NK-92 (cell line): ENCODE measurements around the gene ESRP2.

ENCODE experiments used
- DNase-seq: peaks from one replicate; lab custom pipeline; 2025; ENCODE audit not compliant: unreplicated experiment; lab: John Stamatoyannopoulos, UW

Gene ESRP2

DNA sequence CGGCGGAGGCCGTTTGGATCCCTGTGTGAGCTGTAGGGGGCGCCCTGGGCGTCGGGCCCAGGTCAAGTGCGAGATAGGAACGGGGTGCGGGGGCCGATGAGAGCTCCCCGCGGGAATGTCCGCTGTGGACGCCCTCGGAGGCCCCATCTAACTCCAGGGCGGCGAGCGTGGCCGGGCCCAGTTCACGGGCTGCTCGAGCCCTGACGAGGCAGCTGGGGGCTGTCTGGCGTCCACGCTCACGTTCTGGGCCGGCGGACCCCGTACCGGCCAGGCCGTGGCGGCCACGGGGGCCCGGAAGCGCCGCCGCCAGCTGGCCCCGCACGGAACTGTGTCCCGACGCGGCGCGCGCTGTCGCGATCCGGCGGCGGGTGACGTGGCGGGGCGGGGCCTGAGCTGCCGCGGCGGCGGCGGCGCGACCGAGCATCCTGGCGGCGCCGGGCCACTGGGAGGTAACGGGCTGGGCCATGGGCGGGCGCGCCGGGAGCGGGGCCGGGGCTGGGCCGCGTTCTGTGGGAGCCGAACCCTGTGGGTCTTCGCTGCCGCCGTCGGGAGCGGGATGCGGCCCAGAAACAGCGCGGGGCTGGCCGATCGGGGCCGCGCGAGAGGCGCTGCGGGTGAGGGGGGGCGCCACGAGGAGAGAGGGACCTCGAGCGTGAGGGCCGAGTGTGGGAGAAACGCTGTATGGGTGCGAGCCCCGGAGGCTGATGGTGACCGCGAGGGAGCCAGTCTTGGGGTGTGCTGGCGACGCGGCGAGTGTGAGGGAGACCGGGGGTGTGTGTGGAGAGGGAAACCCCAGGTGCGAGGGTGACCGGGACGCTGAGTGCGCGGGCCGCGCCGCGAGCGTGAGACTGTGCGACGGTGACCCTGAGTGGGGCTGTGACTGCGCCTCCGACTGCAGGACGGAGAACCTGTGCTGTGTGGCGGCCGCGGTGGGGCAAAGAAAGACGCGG, 28.5 kb upstream of the ESRP2 start, which contains the start of gene SLC7A6:
Gene SLC7A6 (plus strand): TSS at position 399 of the 950 bp plus-strand sequence. CDS start 10,201 bp downstream, outside the sequence.
- no peak for DNase-seq

DNA sequence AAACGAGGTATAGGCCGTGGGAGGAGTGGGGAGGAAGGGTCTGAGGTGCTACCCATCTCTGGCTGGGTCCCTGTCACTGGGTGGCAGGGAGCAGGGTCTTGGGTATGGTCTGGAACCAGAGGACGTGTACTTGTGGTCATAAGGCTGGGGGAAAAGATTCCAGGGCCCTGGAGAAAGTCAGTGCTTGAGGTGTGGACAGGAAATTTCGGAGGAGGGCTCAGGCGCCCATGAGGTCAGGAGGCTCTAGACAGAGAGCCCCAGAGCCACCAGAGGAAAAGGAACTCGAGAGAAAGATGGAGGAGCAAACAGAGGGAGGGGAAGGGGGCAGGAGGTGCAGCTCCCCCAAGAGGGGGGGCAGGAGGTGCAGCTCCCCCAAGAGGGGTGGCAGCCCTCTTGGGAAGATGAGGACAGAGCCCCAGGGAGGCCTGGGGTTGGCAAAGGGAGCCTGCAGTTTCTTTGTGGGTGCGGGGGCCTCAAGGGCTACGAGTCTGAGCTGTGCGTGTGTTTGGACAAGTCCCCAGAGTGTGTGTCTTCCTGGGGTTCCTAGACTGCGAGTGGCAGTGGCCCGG, 27.7 kb upstream of the ESRP2 start:
- DNase-seq: no peak

DNA sequence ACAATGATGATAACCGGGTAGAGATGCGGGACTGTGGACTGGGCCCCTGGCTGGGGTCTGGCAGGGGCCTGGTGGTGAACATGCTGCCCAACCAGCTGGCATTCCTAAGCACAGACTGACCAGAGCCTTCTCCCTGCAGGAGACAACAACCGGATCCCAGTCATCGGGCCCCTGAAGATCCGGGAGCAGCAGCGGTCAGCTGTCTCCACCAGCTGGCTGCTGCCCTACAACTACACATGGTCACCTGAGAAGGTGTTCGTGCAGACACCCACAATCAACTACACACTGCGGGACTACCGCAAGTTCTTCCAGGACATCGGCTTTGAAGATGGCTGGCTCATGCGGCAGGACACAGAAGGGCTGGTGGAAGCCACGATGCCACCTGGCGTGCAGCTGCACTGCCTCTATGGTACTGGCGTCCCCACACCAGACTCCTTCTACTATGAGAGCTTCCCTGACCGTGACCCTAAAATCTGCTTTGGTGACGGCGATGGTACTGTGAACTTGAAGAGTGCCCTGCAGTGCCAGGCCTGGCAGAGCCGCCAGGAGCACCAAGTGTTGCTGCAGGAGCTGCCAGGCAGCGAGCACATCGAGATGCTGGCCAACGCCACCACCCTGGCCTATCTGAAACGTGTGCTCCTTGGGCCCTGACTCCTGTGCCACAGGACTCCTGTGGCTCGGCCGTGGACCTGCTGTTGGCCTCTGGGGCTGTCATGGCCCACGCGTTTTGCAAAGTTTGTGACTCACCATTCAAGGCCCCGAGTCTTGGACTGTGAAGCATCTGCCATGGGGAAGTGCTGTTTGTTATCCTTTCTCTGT, 23.3 kb upstream of the ESRP2 start:
- no peak for DNase-seq

DNA sequence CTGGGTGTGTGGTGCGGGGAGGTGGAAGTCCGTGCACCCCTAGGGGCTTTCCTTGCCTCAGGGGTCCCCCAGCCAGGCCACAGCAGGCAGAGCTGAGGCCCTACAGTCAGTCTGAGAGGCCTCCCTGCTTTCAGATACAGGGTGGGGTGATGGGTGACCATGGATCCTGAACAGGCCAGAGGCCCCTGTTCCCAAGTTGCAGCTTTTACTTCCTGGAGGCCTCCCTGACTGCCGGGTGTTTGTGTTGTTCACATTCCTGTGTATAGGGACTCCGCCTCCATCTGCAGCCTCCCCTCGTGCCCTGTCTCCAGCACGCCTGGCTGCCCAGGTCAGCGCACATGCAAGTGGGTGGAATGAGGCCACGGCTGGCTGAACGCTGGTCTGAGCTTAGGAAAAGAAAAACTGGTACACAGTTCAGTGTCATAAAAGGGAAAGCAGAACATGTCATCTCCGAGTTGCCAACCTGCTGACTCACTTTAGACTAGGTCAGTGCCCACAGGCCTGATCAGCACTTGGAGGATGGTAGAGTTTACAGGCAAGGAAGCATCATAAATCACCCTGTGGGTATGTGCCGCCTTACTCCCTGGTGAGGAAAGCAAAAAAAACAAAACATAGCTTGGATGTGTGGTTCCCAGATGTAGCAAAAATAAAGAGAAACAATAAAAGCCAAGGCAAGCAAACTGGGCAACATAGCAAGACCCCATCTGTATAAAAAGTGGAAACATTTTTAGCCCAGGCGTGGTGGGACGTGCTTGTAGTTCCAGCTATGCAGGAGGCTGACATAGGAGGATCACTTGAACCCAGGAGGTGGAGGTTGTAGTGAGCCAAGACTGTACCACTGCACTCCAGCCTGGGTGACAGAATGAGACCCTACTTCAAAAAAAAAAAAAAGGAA, 22.2 kb upstream of the ESRP2 start:
- no peak for DNase-seq

DNA sequence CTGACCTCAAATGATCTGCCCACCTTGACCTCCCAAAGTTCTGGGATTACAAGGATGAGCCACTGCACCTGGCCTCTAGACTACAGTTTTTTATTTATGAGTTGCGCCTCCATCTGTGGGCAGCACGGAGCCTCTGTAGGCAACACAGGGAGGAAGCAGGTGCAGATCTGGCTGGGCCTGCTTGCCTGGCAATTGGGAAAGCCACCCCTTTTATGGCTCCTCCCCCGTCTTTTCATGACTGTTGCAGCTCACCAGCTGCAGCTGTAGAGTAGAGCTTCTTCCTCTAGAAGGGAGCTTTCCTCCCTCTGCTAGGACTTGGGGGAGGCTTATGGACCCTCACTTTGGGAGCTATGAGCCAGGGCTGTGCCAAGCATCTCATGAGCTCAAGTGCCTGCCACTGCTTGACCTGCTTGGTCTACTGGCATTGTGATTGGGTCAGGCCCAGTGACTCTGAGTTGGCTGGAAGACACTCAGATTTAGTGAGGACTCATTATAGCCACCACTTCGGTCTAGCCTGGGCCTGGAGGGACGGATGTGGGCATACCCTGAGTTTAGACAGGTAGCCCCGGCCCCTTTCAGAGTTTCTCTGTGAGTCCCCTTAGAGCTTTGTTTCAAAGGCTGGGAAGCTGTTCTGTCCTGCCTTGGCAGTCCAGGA, 21.5 kb upstream of the ESRP2 start:
- no peak for DNase-seq

DNA sequence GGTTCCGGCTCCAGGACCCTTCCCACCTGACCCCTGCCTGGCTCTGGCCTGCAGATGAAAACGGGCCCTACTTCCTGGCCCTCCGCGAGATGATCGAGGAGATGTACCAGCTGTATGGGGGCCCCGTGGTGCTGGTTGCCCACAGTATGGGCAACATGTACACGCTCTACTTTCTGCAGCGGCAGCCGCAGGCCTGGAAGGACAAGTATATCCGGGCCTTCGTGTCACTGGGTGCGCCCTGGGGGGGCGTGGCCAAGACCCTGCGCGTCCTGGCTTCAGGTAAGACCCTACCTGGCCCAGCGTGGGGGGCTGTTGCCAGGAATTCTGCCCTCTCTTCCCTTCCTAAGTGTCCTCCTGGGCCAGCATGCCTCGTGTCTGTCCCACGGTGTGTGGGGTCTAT, 19.8 kb upstream of the ESRP2 start:
- DNase-seq: no peak

DNA sequence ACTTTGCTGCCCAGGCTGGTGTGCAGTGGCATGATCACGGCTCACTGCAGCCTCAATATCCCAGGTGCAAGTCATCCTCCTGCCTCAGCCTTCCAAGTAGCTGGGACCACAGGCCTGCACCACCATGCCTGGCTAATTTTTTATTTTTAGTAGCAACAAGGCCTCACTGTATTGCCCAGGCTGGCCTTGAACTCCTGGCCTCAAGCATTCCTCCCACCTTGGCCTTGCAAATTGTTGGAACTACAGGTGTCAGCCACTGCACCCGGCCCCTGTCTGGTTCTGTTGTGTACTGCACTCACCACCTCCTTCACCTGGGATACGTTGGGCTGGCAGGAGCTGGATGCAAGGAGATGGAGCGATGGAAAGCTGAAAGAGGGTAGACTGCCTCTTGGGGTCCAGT, 17.8 kb upstream of the ESRP2 start:
- no peak for DNase-seq

DNA sequence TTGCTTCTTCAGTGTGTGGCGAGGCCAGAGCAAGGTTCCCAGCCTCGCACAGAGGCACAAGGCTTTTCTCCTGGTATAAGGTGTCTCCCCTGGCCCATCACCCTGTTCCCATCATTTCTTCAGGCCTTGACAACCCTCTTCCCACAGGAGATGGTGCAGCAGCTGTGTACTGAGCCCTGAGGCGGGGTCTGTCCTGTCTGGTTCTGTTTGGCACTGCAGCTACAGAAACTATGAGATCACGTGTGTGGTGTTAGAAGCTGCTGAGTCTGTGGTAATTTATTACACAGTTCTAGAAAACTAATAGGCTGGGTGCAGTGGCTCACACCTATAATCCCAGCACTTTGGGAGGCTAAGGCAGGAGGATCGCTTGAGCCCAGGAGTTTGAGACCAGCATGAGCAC, 16.5 kb upstream of the ESRP2 start:
- DNase-seq: no peak

DNA sequence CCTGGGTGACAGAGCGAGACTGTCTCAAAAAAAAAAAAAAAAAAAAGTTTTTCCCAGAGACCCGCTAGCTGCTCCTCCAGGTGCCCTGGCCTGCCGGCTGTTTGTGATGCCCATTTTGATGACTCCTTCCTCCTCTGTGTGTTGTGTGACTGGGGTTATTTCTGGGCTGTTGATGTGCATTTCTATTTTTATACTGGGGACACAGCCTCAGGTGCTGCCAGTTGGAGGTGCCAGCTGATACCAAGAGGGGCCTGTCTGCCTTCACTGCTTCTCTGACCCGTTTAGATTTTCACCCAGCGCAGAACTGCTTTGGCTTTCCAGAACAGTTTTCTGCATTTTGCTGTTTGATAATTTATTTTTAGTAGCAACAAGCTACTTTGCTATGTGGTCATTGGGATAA, 15.9 kb upstream of the ESRP2 start:
- no peak for DNase-seq

DNA sequence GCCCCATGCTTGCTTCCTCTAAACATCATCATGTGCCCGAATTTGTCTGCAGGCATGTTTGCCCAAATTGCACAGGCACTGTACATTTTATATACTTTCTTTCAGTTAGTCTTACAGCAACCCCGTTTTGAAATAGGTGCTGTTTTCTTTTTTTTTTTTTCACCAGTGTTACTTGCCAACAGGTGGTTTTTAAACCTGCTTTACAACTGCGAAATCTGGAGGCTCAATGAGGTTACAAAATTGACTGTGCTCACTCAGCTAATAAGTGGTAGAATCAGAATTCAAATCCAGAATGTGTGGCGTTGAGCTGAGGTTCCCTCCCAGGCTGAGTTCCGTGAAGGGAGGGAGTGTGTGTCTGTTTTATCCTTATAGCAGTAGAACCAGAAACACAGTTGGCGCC, 15.0 kb upstream of the ESRP2 start:
- no peak for DNase-seq

DNA sequence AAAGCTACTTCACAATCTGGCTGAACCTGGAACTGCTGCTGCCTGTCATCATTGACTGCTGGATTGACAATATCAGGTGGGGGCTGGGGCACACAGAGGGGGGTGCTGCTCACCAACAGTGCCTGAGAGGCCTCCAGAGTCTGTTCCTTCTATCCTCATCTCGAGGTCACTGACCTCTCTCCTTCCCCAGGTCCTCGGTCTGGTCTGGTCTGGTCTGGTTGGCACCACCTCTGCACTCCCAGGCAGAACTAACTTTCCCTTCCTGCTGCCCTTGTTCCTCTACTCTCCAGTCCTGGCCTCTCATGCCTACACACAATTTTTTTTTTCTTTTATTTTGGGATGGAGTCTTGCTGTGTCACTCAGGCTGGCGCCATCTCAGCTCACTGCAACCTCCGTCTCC, 13.4 kb upstream of the ESRP2 start:
- DNase-seq: no peak

DNA sequence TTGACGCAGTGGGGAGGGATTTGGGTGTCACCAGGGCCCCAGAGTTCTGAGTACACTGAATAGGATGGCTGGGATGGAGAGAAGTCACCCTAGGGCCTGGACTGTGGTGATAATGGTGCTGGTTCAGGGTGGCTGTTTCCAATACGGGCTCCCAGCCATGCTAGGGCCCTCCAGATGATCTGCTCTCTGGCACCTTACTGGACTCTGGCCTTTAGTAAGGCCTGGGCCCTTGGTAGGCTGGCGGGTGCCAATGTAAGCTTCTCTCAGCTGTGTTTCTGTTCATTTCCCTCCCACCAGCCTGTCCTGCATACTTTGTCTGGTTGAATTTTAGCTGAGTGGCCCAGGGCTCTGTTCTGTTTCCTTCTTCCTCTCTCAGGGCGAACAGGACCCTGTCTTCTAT, 12.0 kb upstream of the ESRP2 start:
- no peak for DNase-seq

DNA sequence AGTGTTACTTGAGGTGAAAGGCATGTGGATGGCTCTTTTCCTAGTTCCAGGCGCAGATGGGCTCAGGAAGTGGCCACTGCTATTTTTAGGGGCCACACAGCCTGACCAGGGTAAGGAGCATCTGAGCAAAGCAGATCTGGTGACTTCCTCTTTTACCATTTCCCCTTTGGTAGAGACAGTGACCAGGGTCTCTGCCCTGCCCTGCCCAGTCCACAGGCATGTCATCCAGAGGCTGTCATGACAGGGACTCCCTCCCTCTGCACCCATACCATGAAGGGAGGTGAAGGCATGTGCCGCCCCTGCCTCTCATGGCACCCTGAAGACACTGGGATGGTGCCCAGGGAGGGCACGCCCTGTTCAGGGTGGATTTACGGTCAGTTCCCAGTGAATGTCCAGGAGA, 11.5 kb upstream of the ESRP2 start:
- DNase-seq: no peak

DNA sequence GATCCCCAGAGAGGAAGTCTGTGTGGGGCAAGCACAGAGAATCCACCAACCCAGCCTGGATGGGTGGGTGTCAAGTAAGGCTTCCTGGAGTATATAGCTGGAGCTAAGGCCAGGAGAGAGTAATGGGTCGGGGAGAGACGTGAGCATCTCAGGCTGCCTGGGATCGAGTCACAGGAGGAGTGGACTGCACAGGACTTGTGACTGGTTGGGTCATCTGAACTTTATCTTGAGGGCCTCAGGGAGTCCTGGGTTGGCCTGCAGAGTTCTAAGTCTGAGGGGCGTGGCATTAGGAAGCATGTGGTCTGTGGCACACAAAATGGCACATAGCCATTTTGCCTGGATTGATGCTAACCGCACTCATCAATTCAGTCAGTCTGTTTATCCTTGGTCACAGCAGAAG, 10.7 kb upstream of the ESRP2 start:
- DNase-seq: no peak

DNA sequence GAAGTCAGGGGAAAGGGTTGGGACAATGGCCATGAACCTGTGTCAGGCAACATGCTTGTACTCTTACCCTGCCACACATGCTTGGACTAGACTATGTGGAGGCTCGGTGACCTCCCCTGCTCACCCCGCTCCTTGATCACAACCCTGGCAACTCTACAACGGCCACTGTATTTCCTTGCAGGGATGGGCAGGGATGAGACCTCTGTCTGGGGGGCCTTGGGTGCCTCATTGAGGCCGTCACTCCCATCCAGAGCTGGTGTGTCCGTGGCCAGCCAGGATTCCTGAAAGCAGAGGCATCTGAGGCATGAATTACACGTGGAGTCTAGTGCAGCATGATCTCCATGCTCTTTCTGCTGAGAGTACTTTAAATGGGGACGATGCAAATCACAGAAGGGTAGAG, 10.2 kb upstream of the ESRP2 start:
- no peak for DNase-seq

DNA sequence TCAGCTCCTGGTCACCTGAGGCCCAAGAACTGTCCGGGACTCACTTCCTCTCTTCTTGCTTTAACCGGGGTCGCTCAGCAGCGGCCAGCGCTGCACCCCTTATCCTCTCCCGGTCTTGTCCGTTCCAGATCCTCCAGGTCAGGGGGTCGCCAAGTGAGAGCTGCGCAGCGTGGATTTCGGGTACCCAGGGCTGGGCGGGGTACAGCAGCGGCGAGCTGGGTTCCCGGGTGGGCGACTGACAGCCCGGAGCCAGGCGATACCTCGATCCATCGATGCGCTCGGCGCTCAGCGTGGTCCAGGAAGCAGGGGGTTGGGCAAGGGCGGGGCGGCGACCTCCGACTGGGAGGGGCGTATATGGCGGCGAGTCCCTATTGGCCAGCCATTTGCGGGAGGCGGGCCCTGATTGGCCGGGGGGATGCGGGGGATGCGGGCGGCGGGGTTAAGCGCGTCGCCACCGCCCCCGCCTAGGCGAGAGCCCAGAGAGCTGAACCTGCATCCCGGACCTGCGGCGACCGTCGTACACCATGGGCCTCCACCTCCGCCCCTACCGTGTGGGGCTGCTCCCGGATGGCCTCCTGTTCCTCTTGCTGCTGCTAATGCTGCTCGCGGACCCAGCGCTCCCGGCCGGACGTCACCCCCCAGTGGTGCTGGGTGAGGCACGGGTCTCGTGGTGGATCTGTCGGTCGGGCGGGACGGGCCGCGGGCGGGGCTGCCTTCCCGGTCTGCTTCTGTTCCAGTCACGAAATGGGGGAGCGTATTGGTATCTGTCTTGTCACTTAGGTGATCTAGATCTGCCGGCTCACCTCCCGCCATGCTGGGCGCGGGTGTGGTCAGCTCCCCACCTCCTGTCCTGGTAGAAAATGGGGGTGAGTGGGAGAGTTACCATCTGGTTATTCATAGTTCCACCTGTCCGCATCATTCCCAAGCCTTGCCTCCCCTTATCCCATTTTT, 9.3 kb upstream of the ESRP2 start, which contains the start of gene PLA2G15:
Gene PLA2G15 (plus strand): TSS at position 471 of the 951 bp plus-strand sequence. CDS start 54 bp downstream, at position 525.
- DNase-seq: peak; percentile 34

DNA sequence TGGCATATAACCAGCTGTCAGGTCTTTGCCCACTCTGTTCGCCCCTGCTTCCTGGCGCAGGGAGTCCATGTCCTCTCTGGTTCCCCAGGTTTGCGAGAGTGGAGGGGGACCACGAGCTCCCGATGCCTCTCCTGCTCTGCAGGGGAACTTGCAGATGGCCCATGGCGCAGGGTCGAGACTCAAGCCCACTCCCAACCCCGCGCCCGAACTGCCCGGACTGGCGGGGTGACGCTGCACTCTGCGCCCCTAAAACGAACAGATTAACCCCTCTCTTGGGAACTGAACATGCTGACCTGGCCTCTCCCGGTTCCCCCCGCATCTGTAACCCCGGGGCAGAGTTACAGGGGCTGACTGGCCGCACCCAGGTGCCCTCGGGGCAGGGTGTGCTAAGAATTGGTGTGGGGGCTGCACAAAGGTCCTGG, 8.6 kb upstream of the ESRP2 start:
- DNase-seq: no peak

DNA sequence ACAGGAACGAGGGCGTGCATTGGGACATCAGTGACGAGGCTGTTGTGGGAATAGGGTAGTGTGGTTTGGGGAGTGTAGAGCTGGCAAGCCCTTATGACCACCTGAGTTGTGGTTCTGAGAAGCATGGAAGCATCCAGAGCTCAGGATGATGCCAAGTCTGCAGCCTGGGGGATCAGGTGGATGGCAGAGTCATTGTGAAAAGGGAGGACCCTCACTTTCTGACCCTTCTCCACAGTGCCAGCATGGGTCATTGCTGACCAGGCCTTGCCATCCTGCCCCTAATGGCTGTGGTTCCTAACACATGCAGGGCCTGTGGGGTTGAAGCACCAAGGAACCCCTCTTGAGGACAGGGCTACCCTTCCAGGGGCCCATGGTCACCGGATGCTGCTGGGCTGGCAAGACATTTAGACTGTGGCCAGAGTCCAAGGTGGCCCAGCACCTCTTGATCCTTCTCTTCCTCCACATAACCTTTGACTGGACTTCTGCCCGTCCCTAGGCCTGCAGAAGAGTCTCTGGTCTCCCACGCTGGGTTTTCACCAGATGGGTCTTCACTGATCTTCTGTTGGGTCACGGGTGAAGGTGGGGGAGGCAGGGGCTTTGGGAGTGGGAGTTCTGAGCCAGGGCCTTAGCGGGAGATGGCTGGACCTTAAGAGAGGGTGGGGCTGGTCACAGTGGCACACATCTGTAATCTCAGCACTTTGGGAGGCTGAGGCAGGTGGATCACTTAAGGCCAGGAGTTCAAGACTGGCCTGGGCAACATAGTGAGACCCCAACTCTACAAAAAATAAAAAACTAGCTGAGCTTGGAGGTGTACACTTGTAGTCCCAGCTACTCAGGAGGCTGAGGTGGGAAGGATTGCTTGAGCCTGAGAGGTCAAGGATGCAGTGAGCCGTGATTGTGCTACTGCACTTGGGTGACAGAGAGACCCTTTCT, 7.3 kb upstream of the ESRP2 start:
- no peak for DNase-seq
